GM23248 (cell line): ENCODE data around the gene FBXO34. TPM values are rescaled to one million over a fixed set of nuclear protein-coding genes. Genes with fewer than 3 reads are reported as not detected.

ENCODE experiments used
- DNase-seq: peaks from one replicate; pipeline ENCODE4 v3.0.0-alpha.2; 2015
- H2AFZ ChIP-seq: fragments of 200-600 bp; sonication (generic); 2 replicates; pipeline ENCODE4 v1.6.1; 2016; ENCODE audit warnings: antibody characterized with exemption
- H3F3A ChIP-seq: fragments of 200-600 bp; sonication (generic); 2 replicates; pipeline ENCODE4 v1.6.1; 2016; ENCODE audit warnings: mild to moderate bottlenecking, antibody characterized with exemption, mixed run types; ENCODE audit not compliant: insufficient read depth
- H3K27ac ChIP-seq: fragments of 200-600 bp; sonication (generic); 2 replicates; pipeline ENCODE4 v1.5.1; 2016; ENCODE audit warnings: mild to moderate bottlenecking
- H3K27me3 ChIP-seq: fragments of 200-600 bp; sonication (generic); replicated peaks from 2 replicates; pipeline ENCODE4 v1.6.1; 2016; ENCODE audit warnings: mild to moderate bottlenecking; ENCODE audit not compliant: insufficient read depth
- H3K36me3 ChIP-seq: fragments of 200-600 bp; sonication (generic); 2 replicates; pipeline ENCODE4 v1.6.1; 2016; ENCODE audit warnings: low read depth, mild to moderate bottlenecking
- H3K4me1 ChIP-seq: fragments of 200-600 bp; sonication (generic); 2 replicates; pipeline ENCODE4 v1.6.1; 2016; ENCODE audit warnings: mild to moderate bottlenecking; ENCODE audit not compliant: insufficient read depth
- H3K4me2 ChIP-seq: fragments of 200-600 bp; sonication (generic); one replicate; pipeline ENCODE4 v1.6.1; 2016; ENCODE audit warnings: mild to moderate bottlenecking; ENCODE audit not compliant: unreplicated experiment
- H3K4me3 ChIP-seq: fragments of 200-600 bp; sonication (generic); 2 replicates; pipeline ENCODE4 v1.5.1; 2016; ENCODE audit warnings: mild to moderate bottlenecking
- H3K79me2 ChIP-seq: fragments of 200-600 bp; sonication (generic); 2 replicates; pipeline ENCODE4 v1.6.1; 2016; ENCODE audit warnings: mild to moderate bottlenecking; ENCODE audit not compliant: insufficient read depth
- H3K9ac ChIP-seq: fragments of 200-600 bp; sonication (generic); 2 replicates; pipeline ENCODE4 v1.6.1; 2016; ENCODE audit warnings: mild to moderate bottlenecking
- H3K9me2 ChIP-seq: fragments of 200-600 bp; sonication (generic); 2 replicates; pipeline ENCODE4 v1.6.1; 2016; ENCODE audit warnings: mixed run types, mild to moderate bottlenecking, moderate library complexity; ENCODE audit not compliant: insufficient read depth
- H3K9me3 ChIP-seq: fragments of 200-600 bp; sonication (generic); one replicate; pipeline ENCODE4 v1.6.1; 2017; ENCODE audit warnings: low read depth
- H4K20me1 ChIP-seq: fragments of 200-600 bp; sonication (generic); 2 replicates; pipeline ENCODE4 v1.6.0; 2016; ENCODE audit not compliant: insufficient read depth
- EZH2 ChIP-seq: fragments of 200-600 bp; sonication (generic); IDR thresholded peaks from 2 replicates; pipeline ENCODE4 v1.6.1; 2018; ENCODE audit warnings: antibody characterized with exemption, mild to moderate bottlenecking; ENCODE audit not compliant: insufficient read depth, poor library complexity, severe bottlenecking
- EZH2phosphoT487 ChIP-seq: fragments of 200-600 bp; sonication (generic); IDR thresholded peaks from 2 replicates; pipeline ENCODE4 v1.6.1; 2018; ENCODE audit warnings: antibody characterized with exemption, moderate library complexity, mild to moderate bottlenecking, low read depth; ENCODE audit not compliant: insufficient read depth
- WGBS, 2 experiments: methylation state at CpG; one replicate each; pipeline ENCODE4 v1.1.6; 2015 to 2017; ENCODE audit warnings: low lambda C conversion rate in 2 of 2, low coverage in 1 of 2; ENCODE audit errors: missing lambda C conversion rate in 2 of 2; 5-methylcytosine and 5-hydroxymethylcytosine counted together
- in situ Hi-C: fragments of 300-500 bp; cut with MboI; formaldehyde crosslinking; loops from 2 replicates; pipeline ENCODE4 v1.15.0; 2020
- polyA plus RNA-seq: library from polyadenylated mRNA; unstranded; fragments of >200 nt; fragmentation: Nextera tagmentation; extraction: Ambion mirVana; gene quantifications from 2 replicates; pipeline ENCODE4 v1.2.1, GENCODE V29; 2016
- total RNA-seq: library from RNA; depleted of rRNA; stranded (reverse); fragments of >200 nt; shearing (Covaris generic); gene quantifications from 2 replicates; pipeline ENCODE4 v1.2.3, GENCODE V29; 2014

The FBXO34 gene
- total and polyA plus RNA-seq, 2 experiments from 2014 or later = 10.2 to 10.5 TPM

DNA sequence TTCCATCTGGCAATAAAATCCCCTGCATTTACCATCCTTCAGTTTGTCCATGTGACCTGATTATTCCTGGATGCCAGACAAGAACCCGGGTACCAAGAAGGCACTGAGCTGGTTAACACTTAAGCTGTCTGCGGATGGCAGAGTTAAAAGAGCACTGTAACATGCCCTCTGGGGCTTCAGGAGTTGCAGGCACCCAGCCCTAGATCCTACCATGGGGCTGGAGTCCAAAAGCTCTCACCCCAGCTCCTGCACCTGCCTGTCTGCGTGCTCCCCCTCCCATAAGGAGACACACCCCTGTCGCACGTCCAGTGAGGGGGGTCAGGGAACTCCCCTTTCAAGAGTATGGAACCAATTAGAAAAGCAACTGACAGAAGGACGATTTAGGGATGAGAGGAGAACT, 14.6 kb upstream of the FBXO34 start:
- H3K9me2 ChIP-seq = no peaks in the 10 kb centered on the region
- no peaks in the 10 kb centered on the region for H3K4me1 ChIP-seq
- H2AFZ ChIP-seq = no peak overlapping the region
- no peak overlapping the region for H3K9ac ChIP-seq
- H3K79me2 ChIP-seq = no peaks in the 10 kb centered on the region
- no peaks in the 10 kb centered on the region for H3F3A ChIP-seq
- WGBS, 2 experiments = 8 to 12% methylated on average over 6 of the region's 6 CpGs
- H3K4me2 ChIP-seq = no peak overlapping the region
- peaks cover 34% of the 10 kb centered on the region for H3K27me3 ChIP-seq
- no peaks in the 10 kb centered on the region for H3K9me3 ChIP-seq
- no peak for TF ChIP-seq EZH2
- no peak for TF ChIP-seq EZH2phosphoT487
- H3K36me3 ChIP-seq = no peaks in the 10 kb centered on the region
- H3K27ac ChIP-seq = no peak overlapping the region
- DNase-seq = no peak
- H4K20me1 ChIP-seq = no peaks in the 10 kb centered on the region
- in situ Hi-C loops = no loop called here
- no peak overlapping the region for H3K4me3 ChIP-seq

GRCh38 chr14:55265197-55265596, 6.0 kb upstream of the FBXO34 start:
- no peak overlapping the region for H3K4me2 ChIP-seq

DNA sequence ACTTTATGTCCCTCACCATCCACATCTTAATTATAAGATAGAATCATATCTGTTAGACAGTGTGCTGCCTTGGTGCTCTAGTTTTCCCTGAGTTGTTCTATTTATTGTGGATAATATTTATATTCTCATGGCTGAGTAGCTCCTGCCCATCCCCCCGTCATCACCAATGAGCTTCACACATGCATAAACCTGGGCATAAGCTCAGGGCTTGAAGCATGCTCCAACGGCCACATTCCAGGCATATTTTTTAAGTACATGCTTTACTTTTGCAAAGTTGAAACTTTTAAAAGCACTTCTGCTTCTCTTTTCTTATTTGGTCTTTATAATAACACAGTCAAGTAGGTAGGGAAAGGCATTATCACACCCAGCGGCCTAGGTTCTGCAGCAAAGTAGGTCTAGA, 3.4 kb upstream of the FBXO34 start:
- Histone ChIP-seq H3K4me3 (no peak overlapping the region), H3K27me3 (no peaks in the 10 kb centered on the region), H4K20me1 (no peaks in the 10 kb centered on the region), H3F3A (no peaks in the 10 kb centered on the region), H3K4me1 (peaks cover 11% of the 10 kb centered on the region; the same call in 1 of the 2 replicates), H3K79me2 (peaks cover 12% of the 10 kb centered on the region), H3K36me3 (no peaks in the 10 kb centered on the region), H3K9me2 (no peaks in the 10 kb centered on the region), H2AFZ (no peak overlapping the region), H3K27ac (no peak overlapping the region), H3K9ac (no peak overlapping the region), H3K9me3 (no peaks in the 10 kb centered on the region), H3K4me2 (no peak overlapping the region)
- WGBS, 2 experiments = 57 to 63% methylated on average over 3 of the region's 3 CpGs
- in situ Hi-C loops = no loop called here
- no peak for TF ChIP-seq EZH2
- no peak for TF ChIP-seq EZH2phosphoT487
- peak; percentile 13 for DNase-seq

More at GRCh38 chr14:55265197-55265596, 6.0 kb upstream of the FBXO34 start:
- DNase-seq = no peak
- H3K27ac ChIP-seq = no peak overlapping the region
- in situ Hi-C loops = no loop called here
- no peaks in the 10 kb centered on the region for H3K9me3 ChIP-seq
- 0 out of 2 replicates have a peak, but pooled peaks cover 5% of the 10 kb centered on the region for H3K4me1 ChIP-seq
- H3K27me3 ChIP-seq = no peaks in the 10 kb centered on the region; the same call in 1 of the 2 replicates
- H3K36me3 ChIP-seq = no peaks in the 10 kb centered on the region
- no peak overlapping the region for H3K4me3 ChIP-seq
- 68 to 74% methylated on average over 4 of the region's 4 CpGs for WGBS, 2 experiments
- H3K9ac ChIP-seq = no peak overlapping the region
- no peaks in the 10 kb centered on the region for H3K9me2 ChIP-seq
- no peak overlapping the region for H2AFZ ChIP-seq
- no peaks in the 10 kb centered on the region for H3F3A ChIP-seq
- no peaks in the 10 kb centered on the region for H4K20me1 ChIP-seq
- no peak for TF ChIP-seq EZH2phosphoT487
- no peak for TF ChIP-seq EZH2
- no peaks in the 10 kb centered on the region for H3K79me2 ChIP-seq

DNA sequence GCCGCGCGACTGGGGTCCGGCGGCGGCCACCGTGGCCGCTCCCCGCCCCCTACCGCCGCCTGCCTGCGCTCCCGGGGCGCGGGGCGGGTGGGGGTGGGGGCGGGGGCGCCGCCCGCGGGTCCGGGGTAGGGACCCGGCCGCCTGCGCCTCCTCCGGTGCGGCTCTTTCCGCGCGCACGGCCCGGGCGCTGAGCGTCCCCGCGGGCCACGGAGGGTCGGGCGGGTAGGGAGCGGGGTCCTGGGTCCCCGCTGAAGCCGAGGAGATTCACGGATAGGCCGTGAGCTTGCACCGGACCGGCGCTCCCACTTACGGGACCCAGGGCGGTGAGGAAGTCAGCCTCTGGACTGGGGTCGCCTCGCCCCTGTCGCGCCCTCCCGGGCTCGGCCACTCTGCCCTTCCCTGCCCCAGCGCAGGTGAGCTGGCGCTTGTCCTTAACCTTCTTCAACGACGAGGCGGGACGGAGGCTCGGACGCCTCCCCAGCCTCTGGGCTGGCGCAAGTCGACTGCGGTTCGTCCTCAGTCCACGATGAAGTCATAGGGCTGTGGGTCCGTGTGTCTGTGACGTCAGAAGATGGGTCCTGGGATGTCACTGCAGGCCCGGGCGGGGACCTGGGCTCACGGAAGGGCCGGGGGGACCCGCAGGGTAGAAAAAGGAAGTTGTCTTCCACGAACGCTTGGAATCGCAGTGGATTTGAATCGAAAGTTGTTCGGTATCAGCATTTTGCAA, 514 bp downstream of the FBXO34 start:
- H3K4me1 ChIP-seq = peaks cover 27% of the 10 kb centered on the region
- H3K9me3 ChIP-seq = no peaks in the 10 kb centered on the region
- 1 to 3% methylated on average over 38 to 40 of the region's 80 CpGs for WGBS, 2 experiments
- peak overlapping the region; percentile 75 for H3K27ac ChIP-seq
- no peaks in the 10 kb centered on the region for H3K36me3 ChIP-seq
- no peak for TF ChIP-seq EZH2phosphoT487
- TF ChIP-seq EZH2 = no peak
- H3K4me2 ChIP-seq = peak overlapping the region; percentile 87
- H3K9me2 ChIP-seq = no peaks in the 10 kb centered on the region
- peak; percentile 95 for DNase-seq
- peak overlapping the region; percentile 94 for H3K4me3 ChIP-seq
- in situ Hi-C loops = no loop called here
- H3K79me2 ChIP-seq = peaks cover 50% of the 10 kb centered on the region
- H3K9ac ChIP-seq = peak overlapping the region; percentile 96
- no peaks in the 10 kb centered on the region for H3K27me3 ChIP-seq
- H2AFZ ChIP-seq = peak overlapping the region; percentile 73
- H4K20me1 ChIP-seq = peaks cover 9% of the 10 kb centered on the region; the same call in 1 of the 2 replicates
- H3F3A ChIP-seq = no peaks in the 10 kb centered on the region; the same call in 1 of the 2 replicates
